ENCODE measurements around the gene CES2. TPM values are rescaled to one million over a fixed set of nuclear protein-coding genes. Genes with fewer than 3 reads are reported as not detected.

CES2 gene
- polyA plus RNA-seq, 2 of the 4 experiments (the other 2 are of a cell fraction), result 20.3 to 20.4 TPM

DNA sequence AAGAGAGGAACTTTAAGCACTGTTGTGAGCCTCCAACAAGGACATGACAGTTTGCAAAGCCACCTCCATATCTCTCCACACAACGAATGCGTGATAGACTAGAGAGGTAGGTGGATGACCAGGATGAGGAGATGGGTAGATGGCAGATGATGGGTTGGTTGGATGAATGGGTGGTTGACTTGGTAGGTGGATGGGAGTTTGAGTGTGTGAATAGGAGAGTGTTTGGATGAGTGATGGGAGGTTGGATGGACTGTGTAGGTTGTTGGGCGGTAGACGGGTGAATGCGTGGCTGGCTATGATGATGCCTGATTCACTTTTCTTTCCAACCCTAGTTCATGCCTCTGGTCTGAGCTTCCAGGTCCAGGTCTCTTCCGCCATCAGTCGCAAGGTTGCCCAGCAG, 20.8 kb upstream of the CES2 start:
- TF ChIP-seq POLR2A (IDR thresholded peaks at IDR 0.05; ENCODE audit: low read length) (no peak), HOXB13 (CRISPR knock-in tag; IDR thresholded peaks at IDR 0.05; ENCODE audit: low read depth) (no peak), EP300 (IDR thresholded peaks at IDR 0.05) (no peak), KDM1A (IDR thresholded peaks at IDR 0.05; ENCODE audit: low read depth) (no peak), RCOR1 (IDR thresholded peaks at IDR 0.05; ENCODE audit: low read depth, low read length) (no peak), ZFP36 (IDR thresholded peaks at IDR 0.05; ENCODE audit: borderline replicate concordance, partially characterized antibody) (no peak), ZNF302 (CRISPR knock-in tag; IDR thresholded peaks at IDR 0.05) (no peak), JUN (IDR thresholded peaks at IDR 0.05) (no peak), ZSCAN20 (CRISPR knock-in tag; IDR thresholded peaks at IDR 0.05) (no peak), SREBF2 (IDR thresholded peaks at IDR 0.05) (no peak), TP53 (CRISPR knock-in tag; IDR thresholded peaks at IDR 0.05) (no peak), FOSL2 (IDR thresholded peaks at IDR 0.05) (no peak), FOSL2 (CRISPR knock-in tag; IDR thresholded peaks at IDR 0.05) (no peak)
- TF ChIP-seq, protein P1, sequence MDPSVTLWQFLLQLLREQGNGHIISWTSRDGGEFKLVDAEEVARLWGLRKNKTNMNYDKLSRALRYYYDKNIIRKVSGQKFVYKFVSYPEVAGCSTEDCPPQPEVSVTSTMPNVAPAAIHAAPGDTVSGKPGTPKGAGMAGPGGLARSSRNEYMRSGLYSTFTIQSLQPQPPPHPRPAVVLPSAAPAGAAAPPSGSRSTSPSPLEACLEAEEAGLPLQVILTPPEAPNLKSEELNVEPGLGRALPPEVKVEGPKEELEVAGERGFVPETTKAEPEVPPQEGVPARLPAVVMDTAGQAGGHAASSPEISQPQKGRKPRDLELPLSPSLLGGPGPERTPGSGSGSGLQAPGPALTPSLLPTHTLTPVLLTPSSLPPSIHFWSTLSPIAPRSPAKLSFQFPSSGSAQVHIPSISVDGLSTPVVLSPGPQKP (IDR thresholded peaks at IDR 0.05; ENCODE audit: low read depth, low read length), result no peak
- TF ChIP-seq, protein P2, sequence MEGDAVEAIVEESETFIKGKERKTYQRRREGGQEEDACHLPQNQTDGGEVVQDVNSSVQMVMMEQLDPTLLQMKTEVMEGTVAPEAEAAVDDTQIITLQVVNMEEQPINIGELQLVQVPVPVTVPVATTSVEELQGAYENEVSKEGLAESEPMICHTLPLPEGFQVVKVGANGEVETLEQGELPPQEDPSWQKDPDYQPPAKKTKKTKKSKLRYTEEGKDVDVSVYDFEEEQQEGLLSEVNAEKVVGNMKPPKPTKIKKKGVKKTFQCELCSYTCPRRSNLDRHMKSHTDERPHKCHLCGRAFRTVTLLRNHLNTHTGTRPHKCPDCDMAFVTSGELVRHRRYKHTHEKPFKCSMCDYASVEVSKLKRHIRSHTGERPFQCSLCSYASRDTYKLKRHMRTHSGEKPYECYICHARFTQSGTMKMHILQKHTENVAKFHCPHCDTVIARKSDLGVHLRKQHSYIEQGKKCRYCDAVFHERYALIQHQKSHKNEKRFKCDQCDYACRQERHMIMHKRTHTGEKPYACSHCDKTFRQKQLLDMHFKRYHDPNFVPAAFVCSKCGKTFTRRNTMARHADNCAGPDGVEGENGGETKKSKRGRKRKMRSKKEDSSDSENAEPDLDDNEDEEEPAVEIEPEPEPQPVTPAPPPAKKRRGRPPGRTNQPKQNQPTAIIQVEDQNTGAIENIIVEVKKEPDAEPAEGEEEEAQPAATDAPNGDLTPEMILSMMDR (IDR thresholded peaks at IDR 0.05), result no peak
- ATAC-seq (no peak), FAIRE-seq (no peak), DNase-seq (ENCODE audit: low read depth in 1 of 2, low spot score in 1 of 2) (no peak)
- no peak overlapping the region for H3K27ac ChIP-seq
- H3K9me3 ChIP-seq, result no peaks in the 10 kb centered on the region
- H3K4me2 ChIP-seq, result no peak overlapping the region
- ChIA-PET POLR2A (no interaction called here), CTCF (interaction anchor here (29.9 to 40.8 kb wide), 2 partner anchors 0 to 15 kb away, joined by 837 read pairs; partner anchors contain the start of genes CDH16, PDP2 and RRAD)
- WGBS (ENCODE audit: missing lambda C conversion rate), result 89% methylated on average over 7 of the region's 7 CpGs
- no peak overlapping the region for H3K4me3 ChIP-seq
- peaks cover 16% of the 10 kb centered on the region; the same call in 1 of the 3 replicates for H3K4me1 ChIP-seq

DNA sequence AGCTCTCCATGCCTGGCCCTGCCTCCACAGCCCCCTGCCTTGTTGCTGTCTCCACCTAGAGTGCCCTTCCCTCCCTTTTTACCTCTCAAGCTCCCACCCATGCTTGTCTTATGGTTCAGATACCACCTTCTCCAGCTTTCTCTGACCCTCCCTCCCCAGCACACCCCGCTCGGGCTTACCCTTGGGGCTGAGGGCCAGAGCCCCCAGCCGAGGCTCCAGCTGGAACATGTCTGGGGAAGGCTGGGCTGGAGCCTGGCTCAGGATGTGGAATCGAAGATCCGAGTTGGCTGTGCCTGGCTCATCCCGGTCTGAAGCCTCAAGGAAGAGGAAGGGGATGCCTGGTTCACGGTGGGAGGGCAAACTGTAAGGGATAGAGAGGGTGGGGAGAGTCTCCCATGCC, 20.3 kb upstream of the CES2 start:
- ATAC-seq, result no peak
- POLR2A ChIA-PET, result no interaction called here
- Histone ChIP-seq H3K27ac (no peak overlapping the region), H3K4me2 (no peak overlapping the region), H3K4me3 (no peak overlapping the region), H3K9me3 (no peaks in the 10 kb centered on the region), H3K4me1 (peaks cover 16% of the 10 kb centered on the region; the same call in 1 of the 3 replicates)
- no peak for TF ChIP-seq PHF8 (IDR thresholded peaks at IDR 0.05; ENCODE audit: borderline replicate concordance, low read depth)
- TF ChIP-seq, protein P3, sequence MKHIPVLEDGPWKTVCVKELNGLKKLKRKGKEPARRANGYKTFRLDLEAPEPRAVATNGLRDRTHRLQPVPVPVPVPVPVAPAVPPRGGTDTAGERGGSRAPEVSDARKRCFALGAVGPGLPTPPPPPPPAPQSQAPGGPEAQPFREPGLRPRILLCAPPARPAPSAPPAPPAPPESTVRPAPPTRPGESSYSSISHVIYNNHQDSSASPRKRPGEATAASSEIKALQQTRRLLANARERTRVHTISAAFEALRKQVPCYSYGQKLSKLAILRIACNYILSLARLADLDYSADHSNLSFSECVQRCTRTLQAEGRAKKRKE (CRISPR knock-in tag; IDR thresholded peaks at IDR 0.05; ENCODE audit: low read depth), result no peak
- TF ChIP-seq, protein P4, sequence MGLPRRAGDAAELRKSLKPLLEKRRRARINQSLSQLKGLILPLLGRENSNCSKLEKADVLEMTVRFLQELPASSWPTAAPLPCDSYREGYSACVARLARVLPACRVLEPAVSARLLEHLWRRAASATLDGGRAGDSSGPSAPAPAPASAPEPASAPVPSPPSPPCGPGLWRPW (IDR thresholded peaks at IDR 0.05), result no peak
- no peak for TF ChIP-seq CHD2 (IDR thresholded peaks at IDR 0.05; ENCODE audit: low read length, partially characterized antibody)
- TF ChIP-seq, protein P5, sequence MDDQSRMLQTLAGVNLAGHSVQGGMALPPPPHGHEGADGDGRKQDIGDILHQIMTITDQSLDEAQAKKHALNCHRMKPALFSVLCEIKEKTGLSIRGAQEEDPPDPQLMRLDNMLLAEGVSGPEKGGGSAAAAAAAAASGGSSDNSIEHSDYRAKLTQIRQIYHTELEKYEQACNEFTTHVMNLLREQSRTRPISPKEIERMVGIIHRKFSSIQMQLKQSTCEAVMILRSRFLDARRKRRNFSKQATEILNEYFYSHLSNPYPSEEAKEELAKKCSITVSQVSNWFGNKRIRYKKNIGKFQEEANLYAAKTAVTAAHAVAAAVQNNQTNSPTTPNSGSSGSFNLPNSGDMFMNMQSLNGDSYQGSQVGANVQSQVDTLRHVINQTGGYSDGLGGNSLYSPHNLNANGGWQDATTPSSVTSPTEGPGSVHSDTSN (IDR thresholded peaks at IDR 0.05), result no peak
- no peak for TF ChIP-seq HEYL (CRISPR knock-in tag; IDR thresholded peaks at IDR 0.05)
- no peak for TF ChIP-seq SMC3 (IDR thresholded peaks at IDR 0.05)
- no peak for TF ChIP-seq CHD4 (IDR thresholded peaks at IDR 0.05; ENCODE audit: borderline replicate concordance)
- TF ChIP-seq EHMT2 (IDR thresholded peaks at IDR 0.05; ENCODE audit: low read depth), result no peak
- no peak for TF ChIP-seq MAZ (IDR thresholded peaks at IDR 0.05; ENCODE audit: borderline replicate concordance, low read depth, low read length)
- no peak for TF ChIP-seq JUNB (IDR thresholded peaks at IDR 0.05)
- TF ChIP-seq HOXB5 (CRISPR knock-in tag; IDR thresholded peaks at IDR 0.05), result no peak
- TF ChIP-seq RARB (CRISPR knock-in tag; IDR thresholded peaks at IDR 0.05), result no peak
- no peak for TF ChIP-seq RNF2 (IDR thresholded peaks at IDR 0.05; ENCODE audit: borderline replicate concordance, low read depth)
- no peak for TF ChIP-seq RAD21 (conservative IDR thresholded peaks at IDR 0.05 in 1 of 2, IDR thresholded peaks at IDR 0.05 in 1 of 2)
- no peak for TF ChIP-seq KDM5A (IDR thresholded peaks at IDR 0.05)
- TF ChIP-seq NR3C1 (IDR thresholded peaks at IDR 0.05), result no peak
- DNase-seq (ENCODE audit: low read depth in 1 of 2, low spot score in 1 of 2), result no peak
- 10% methylated on average over 1 of the region's 7 CpGs for WGBS (ENCODE audit: missing lambda C conversion rate)
- no peak for FAIRE-seq
- CTCF ChIA-PET, result interaction anchor here (29.9 to 40.8 kb wide), 2 partner anchors 0 to 16 kb away, joined by 837 read pairs; partner anchors contain the start of genes CDH16, PDP2 and RRAD
